HG03175 (cell line): Measurements from ENCODE around the gene GBA3.

ENCODE experiments used
- ATAC-seq: cut with Tn5 transposase; IDR thresholded peaks from one replicate; pipeline ENCODE4 v1.9.1; 2021; ENCODE audit warnings: mild to moderate bottlenecking, moderate library complexity; ENCODE audit not compliant: unreplicated experiment

Gene GBA3

DNA sequence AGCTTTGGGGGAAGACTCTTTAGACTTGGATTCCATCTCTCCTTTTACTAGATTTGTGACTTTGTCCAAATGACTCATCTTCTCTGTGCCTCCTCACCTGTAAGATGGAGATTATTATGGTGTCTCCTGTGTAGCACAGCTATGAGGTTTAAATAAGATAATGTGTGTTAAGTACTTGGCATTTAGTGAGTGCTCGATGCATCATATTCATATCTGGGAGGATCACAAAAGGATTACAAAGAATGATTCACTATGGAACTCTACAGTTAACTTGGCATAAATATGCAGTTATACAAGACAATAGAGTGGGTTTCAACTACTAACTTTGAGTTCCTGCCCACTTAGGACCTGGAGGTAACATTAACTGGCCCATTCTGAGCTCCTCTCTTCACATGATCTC, 2.3 kb downstream of the GBA3 start:
- no peak for ATAC-seq

GRCh38 chr4:22695917-22696316, 3.2 kb downstream of the GBA3 start:
- no peak for ATAC-seq

GRCh38 chr4:22703912-22704311, 11.2 kb downstream of the GBA3 start:
- ATAC-seq = no peak

- no peak for ATAC-seq
Observed at GRCh38 chr4:22707390-22707789, 14.7 kb downstream of the GBA3 start.

GRCh38 chr4:22708961-22709360, 16.2 kb downstream of the GBA3 start:
- ATAC-seq = no peak

DNA sequence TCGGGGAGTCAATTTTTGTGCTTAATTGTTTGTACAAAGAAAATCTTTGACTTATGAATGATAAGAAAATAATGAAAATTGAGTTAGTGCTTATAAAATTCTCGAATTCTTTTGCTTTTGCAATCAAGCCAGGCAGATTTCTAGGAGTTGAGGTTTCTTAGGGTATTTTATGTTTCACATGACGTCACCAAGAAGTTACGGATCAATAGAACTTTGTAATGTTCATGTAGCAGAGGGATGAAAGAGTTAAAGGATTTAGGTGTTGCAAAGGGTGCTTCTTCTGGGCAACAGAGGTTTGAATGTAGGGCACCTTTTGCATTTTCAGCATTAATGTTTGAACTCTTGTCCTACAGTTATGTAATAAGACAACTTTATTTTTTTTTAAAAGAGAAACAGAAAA, 19.4 kb downstream of the GBA3 start:
- no peak for ATAC-seq

DNA sequence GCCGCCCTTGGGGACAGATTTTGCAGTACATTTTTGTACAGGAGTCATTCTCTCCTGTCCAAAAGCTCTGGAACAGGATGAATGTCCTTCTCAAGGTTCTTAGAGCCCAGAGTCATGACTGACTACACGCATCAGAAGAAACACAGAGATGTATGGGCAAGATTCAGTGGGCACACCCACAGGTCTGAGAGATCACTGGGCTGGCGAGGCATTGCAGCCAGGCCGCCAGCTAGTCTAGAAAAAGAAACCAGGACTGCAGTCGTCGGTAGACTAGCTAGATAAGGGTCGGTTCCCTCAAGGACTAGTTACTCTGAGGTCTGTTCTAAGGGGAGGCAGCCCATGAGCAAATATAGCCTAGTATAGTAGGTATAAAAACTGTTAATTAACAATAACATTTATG, 19.8 kb downstream of the GBA3 start:
- ATAC-seq = no peak

- no peak for ATAC-seq
Observed at GRCh38 chr4:22713841-22714240, 21.1 kb downstream of the GBA3 start.

DNA sequence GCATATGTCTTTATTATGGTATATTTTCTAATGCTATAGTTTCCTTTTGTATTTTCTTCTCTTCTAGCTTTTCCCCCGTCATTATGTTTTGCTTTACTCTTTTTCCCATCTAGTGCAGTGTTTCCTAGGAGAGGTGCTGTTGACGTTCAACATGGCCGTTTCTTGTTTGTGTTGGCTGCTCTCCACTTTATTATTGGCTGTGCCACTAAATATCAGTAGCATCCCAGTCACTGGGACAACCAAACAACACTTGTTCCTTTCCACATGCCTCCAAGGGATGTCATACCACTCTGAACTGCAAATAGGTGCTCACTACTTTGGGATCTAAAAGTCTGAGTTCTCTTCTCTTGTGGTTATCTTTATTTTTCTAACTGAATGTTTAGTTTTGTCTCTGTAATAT, 26.5 kb downstream of the GBA3 start:
- ATAC-seq = no peak

GRCh38 chr4:22720091-22720490, 27.4 kb downstream of the GBA3 start:
- ATAC-seq = no peak

DNA sequence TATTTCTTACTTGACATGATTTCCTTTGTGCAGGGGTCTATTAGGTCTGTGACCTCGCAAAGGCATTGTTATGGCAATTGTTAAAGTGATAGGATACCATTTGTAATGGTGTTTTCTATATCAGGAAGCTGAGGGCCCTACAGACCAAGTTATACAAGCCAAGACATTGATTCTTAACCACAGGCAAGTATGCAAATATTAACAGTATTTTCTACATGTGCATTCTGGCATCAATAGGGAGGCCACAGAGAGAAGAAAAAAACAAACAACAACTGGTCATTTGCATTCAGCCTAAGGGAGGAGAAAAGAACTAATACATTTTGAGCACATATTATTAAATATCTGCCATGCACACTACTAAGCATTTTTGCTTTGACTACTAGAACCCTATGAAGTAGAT, 28.5 kb downstream of the GBA3 start:
- no peak for ATAC-seq

- ATAC-seq = no peak
Observed at GRCh38 chr4:22730021-22730420, 37.3 kb downstream of the GBA3 start.

GRCh38 chr4:22733816-22734215, 41.1 kb downstream of the GBA3 start:
- ATAC-seq = no peak

- ATAC-seq = no peak
Observed at GRCh38 chr4:22736912-22737311, 44.2 kb downstream of the GBA3 start.

GRCh38 chr4:22739968-22740367, 47.2 kb downstream of the GBA3 start:
- ATAC-seq = no peak

DNA sequence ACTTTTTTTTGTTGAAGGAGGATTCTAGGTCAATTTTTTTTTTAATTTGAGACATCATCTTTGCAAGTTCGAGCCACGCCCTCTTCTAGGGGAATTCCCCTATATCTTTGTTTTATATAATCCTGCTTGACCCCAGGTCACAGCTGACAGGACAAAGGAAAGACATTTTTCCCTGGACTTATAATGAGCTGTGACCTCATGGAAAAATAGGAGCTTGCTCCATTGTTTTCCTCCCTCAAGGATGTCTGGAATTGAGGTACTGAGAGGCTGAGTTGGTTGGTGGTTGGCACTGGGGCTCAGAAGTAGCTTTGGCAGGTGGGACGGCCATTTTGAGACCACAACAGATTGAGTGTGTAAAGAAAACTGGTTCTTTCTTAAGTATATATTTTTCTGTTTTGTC, 49.0 kb downstream of the GBA3 start:
- no peak for ATAC-seq

GRCh38 chr4:22743290-22743689, 50.6 kb downstream of the GBA3 start:
- ATAC-seq = no peak

GRCh38 chr4:22744478-22745062, 51.8 kb downstream of the GBA3 start:
- no peak for ATAC-seq

DNA sequence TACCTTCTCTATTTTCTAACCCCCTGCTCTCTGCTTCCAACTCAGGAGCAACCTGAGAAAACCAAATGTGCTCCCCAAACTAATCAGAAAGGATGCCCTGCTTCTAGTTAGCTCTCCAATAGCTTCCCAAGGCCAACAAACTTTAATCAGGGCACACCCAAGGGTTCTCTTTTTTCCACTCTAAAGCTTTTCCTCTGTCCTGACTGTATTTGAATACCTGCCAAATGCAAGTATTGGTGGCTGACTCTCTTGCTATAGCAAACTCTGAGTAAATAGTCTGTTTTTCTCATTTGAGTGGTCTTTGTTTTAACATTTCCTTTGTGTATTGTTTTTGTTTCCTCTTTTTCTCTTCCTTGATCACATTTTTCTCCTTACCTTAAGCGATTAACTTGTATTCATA, 52.5 kb downstream of the GBA3 start:
- ATAC-seq = no peak

DNA sequence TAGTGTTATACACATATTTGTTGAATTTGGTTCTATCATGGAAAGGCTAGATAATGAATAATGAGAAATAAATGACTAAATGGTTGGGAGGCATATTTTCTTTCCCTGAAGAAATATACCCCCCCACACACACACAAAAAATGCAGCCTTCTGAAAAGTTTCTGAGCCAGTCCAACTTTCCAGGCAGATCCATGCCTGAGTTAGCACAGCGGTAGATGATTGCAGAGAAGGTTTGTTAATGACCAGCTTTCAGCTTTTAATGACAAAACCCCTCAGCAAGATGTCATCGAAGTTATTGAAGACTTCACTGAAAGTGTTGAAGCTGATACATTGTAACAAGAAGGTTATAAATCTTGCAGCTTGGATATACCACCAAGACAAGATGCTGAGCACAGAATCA, 61.4 kb downstream of the GBA3 start:
- ATAC-seq = no peak

DNA sequence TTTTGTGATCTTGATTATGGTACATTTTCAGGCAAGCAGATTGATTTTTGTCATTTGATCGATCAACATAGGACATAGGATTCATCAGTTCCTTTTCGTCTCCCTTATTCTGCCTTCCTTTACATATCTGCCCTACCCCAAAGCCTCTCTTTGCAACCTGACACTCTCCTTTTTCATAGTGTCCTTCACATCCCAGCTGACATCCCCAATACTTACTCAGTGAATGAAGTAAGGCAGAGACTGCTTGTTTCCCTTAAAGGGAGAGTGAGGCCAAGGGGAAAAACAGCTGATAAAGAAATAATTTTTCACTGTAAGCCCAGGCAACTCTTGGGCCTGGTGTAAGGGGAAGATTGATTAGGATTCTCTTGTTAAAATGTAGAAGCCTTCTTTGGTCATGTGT, 69.8 kb downstream of the GBA3 start:
- ATAC-seq = no peak

DNA sequence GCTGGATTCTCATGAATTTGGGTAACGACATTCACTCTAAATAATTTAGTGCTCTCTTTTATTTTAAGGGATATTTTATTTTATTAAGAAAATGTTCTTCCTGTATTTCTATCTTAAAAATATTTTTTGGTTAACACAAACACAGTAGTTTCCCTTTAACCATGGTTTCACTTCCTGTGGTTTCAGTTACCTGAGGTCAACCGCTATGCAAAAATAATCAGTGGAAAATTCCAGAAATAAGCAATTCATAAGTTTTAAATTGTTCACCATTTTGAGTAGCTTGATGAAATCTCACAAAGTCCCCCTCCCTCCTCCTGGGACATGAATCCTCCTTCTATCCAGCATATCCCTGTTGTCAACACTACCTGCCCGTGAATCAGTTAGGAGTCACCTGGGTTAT, 71.4 kb downstream of the GBA3 start:
- ATAC-seq = no peak

- ATAC-seq = no peak
Observed at GRCh38 chr4:22766068-22766467, 73.3 kb downstream of the GBA3 start.
